SW480 (cell line): Measurements from ENCODE around the gene ZNF469.
"Not testable (repeated sequence)": the region's sequence is repeated elsewhere in the genome, so short reads cannot be mapped to it uniquely, and the experiment has no call there.

Source experiments
- DNase-seq: peaks from one replicate; pipeline ENCODE4 v3.0.0-alpha.2; 2016; ENCODE audit warnings: low spot score

Gene ZNF469

DNA sequence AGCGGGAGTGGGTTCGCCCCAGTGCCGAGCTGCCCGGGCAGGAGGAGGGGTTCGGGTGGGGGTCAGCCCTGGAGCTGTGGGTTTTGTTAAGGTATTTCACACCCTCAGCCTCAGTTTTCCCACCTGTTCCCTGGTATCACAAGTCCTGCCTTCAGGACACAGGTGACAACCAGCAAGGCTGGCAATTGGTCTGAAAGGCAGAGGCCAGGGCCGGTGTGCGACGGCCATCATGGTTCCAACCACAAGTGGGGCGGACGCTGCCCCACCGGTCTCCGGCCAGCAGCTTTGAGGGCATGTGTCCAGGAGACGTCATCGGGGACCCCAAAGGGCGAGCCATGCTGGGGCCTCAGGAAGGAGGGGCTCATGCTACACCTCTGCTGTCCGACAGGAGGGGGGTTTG is 10.8 kb downstream of the ZNF469 start:
- DNase-seq, result no peak

- no peak for DNase-seq
Observed at GRCh38 chr16:88394426-88394825, 11.7 kb downstream of the ZNF469 start.

GRCh38 chr16:88395669-88396584 is 13.2 kb downstream of the ZNF469 start:
- no peak for DNase-seq

DNA sequence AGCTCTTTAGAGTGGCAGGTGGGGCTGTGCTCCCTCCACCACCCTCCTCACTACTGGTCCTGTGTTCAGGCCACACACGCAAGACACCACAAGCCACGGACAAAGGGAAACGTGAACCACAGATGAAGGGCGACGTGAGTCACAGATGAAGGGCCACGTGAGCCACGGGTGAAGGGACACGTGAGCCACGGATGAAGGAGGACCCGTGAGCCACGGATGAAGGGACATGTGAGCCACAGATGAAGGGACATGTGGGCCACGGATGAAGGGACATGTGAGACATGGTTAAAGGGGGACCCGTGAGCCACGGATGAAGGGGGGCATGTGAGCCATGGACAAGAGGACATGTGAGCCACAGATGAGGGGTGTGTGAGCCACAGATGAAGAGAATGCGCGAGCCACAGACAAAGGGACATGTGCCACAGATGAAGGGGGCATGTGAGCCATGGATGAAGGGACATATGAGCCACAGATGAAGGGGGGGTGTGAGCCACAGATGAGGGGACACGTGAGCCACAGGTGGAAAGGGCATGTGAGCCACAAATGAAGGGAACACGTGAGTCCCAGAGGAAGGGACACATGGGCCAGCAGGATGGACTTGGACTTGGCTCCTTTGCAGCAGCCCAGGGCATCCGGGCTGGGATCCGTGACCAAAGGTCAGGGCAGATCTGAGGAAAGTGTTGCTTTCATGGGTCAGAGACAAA is 15.6 kb downstream of the ZNF469 start:
- DNase-seq, result no peak

- DNase-seq, result no peak
Observed at GRCh38 chr16:88398874-88399178, 16.1 kb downstream of the ZNF469 start.

GRCh38 chr16:88400186-88400585 is 17.4 kb downstream of the ZNF469 start:
- DNase-seq, result no peak

DNA sequence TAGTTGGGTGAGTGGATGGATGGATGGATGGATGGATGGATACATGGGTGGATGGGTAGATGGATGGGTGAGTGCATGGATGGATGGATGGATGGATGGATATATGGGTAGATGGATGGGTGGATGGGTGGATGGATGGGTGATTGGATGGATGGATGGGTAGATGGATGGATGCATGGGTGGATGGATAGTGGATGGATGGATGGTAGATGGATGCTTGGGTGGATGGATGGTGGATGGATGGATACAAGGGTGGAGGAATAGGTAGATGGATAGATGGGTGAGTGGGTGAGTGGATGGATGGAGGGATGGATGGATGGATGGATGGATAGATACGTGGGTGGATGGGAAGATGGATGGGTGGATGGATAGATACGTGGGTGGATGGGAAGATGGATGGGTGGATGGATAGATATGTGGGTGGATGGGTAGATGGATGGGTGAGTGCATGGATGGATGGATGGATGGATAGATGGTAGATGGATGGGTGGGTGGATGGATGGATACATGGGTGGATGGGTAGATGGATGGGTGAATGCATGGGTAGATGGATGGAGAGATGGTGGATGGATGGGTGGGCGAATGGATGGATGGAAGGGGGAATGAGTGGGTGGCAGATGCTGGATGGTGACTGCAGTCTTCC is 19.0 kb downstream of the ZNF469 start:
- DNase-seq, result no peak

DNA sequence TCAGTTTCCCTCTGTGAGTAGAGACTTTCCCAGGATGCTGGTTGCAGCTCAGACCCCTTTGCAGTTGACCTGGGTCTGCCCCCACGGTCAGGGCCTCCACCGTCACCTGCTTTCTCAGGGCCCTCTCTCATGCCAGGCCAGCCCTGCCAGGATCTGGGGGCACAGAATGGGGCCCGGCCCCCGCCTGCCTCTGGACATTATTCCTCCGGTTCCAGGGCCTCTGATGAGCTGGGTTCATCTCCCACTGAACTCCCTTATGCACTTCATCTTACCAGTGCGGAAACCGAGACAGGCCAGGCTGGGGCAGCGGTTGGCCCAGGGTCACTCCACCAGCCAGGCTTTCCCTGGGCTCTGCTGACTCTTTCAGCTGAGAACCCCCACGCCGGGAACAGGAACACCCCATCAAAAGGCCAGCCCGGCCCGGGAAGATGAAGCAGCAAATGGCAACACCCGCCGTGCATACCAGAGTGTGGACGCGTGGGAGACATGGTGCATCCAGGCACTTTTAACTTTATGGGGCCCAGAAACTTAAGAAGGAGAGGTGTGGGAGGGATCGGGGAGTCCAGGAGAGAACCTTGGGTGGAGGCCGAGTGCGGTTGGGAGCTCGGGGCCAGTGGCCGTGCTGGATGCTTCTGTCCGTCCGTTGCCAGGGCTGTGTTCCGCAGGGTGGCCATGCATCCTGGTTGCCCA is 19.9 kb downstream of the ZNF469 start:
- DNase-seq, result no peak

DNA sequence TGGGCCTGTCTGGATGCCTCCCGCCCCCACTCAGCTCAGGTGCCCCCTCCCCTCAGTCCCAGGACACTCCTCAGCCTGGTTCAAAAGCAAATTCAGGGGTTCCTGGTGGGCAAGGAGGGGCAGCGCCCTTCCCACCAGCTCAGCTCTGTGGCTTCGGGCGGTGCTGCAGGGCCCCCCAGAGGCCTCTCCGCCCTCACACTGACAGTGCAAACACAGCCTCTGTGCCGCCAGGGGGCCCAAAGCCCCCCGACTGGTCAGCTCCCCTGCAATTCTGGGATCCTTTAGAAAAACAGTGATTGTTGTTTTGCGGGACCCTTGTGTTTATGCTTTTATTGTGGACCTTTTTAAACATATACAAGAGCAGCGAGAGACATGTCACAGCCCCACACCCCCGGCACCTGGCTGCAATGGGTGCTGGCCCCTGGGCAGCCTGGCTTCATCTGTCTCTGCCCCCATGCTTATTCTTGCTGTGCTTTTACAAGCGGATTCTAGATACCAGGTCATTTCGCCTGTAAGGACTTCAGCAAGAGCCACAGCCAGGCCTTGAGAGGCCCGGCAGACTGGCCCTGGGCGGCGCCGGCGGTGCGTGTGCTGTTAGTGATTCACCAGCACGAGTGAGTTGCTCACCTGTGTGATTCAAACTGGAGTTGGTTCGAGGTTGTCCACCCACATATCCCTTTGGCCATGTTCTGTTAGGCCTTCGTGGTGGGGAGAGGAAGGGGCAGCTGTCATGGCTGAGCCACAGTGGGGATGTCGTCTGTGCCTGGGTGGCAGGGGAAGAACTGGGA is 21.2 kb downstream of the ZNF469 start:
- DNase-seq, result no peak

GRCh38 chr16:88404769-88405168 is 22.0 kb downstream of the ZNF469 start:
- no peak for DNase-seq

DNA sequence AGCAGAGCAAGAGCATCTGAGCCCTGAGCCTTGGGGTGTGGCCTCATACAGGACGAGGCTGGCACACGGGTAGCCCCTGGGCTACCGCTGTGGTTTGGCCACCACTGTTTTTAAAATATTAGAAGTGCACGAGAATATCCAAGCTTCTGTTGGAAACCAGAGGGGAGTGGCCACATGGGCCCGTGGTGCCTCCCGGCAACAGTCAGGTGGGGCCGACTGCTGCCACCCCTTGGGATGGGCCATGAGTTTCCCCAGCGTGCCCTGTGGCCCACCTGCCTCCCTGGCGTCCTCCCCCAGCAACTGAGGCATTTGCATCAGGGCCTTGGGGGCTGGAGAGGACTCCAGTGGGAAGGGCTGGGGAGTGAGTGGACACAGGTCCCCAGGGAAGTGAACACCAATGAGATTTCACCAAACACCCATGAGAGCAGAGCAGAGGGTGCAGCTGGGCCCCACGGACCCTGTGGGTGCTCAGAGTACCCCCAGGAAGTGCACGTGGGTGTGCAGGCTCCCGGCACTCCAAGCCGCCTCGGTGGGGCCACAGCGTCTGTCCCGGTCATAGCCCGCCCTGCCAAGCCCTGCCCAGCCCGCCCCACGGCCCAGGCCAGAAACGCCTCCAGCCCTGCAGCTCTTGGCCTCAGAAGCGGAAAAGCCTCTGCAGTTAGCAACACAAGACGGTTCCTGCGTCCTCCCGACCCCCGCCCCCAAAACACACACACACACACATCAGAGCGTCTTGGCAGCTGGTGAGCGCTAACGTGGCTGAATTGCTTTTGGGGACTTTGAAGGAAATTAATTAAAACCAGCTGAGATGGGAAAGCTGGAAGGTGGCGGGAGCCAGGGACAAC is 22.7 kb downstream of the ZNF469 start:
- DNase-seq, result no peak

GRCh38 chr16:88406096-88407041 is 23.6 kb downstream of the ZNF469 start:
- no peak for DNase-seq

DNA sequence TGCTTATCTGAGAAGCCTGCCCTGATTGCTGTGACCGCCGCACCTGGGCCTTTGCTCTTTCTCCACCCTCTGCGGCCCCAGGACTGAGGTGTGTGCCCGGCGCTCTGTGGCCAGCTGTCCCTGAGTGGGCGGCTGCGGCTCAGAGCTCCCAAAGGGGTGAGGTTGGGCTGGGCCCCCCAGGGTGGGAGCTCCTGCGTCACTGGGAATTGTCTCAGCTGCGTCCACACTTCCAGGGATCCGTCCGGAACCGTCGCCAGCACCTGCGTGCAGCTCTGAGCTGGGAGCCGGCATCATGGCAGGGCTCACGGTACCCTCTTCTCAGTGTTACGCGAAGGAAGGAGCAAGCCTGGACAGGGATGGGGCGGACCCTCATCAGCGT is 24.3 kb downstream of the ZNF469 start:
- DNase-seq, result no peak

GRCh38 chr16:88407807-88408206 is 25.0 kb downstream of the ZNF469 start:
- no peak for DNase-seq

DNA sequence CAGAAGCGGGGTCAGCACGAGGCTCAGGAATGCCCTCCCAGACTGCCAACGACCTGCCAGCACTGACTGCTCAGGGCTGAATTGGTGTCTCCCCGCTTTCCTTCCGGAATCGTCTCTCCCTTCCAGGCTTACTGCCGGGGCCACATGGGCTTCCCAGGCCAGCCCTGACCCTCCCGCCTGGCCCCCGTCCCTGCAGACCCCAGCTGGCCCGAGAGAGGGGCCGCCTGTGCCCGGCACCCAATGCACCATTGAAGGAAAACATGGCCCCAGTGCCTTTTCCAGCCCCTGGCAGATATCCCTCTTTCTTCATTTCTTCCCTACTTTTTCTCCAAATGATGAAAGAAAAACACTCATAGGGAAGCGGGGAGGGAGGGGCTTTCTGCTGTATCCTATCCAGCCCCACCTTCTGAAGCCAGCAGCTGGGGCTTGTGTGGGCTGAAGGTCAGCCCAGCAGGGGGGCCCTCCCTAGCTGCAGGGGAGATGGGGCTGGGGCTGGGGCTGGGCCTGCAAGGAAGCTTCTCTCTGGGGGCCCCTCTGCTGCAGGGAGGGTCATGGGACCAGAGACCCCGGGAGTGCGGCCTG is 25.9 kb downstream of the ZNF469 start:
- no peak for DNase-seq

DNA sequence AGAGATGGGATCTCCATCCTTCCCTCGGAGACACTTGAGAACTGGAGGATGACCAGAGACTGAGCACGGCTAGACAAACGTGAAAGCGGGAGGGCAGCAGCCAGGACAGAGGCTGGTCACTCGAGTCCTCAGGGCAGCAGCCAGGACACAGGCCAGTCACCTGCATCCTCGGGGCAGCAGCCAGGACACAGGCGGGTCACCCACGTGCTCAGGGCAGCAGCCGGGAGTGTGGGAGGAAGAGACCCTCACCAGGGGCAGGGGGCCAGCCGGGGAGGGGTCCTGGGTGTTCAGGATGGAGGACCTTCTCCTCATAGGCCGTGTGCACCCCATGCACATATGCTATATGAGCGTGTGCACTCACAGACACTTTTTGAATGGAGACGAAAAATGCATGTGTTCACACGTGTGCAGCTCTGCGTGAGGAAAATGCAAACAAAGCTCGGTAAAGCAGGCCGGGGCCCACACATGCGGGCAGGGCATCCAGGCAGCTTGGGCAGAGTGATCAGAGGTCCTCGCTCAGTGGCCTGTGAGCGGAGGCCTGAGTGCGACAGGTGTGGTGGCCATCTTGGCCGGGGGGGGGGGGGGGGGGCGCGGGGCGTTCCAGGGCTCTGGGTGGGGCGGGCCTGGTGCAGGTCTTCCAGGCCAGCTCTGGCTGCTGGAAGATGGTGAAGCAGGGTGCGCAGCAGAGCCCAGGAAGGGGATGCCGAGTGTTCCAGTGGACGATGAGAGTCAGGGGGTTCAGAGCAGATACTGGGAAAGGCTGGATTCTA is 26.7 kb downstream of the ZNF469 start:
- no peak for DNase-seq

GRCh38 chr16:88410297-88410968 is 27.7 kb downstream of the ZNF469 start:
- not testable (repeated sequence) for DNase-seq
